K562 treated with DMSO at 1 percent for 48 hours (cell line): Measurements from ENCODE around the gene LOXL3. TPM values are rescaled to one million over a fixed set of nuclear protein-coding genes. Genes with fewer than 3 reads are reported as not detected.

Experiments
- total RNA-seq: library from RNA; unstranded; fragments of 300-600 nt; gene quantifications from 2 replicates; pipeline ENCODE4 v1.2.3, GENCODE V29; 2022; ENCODE audit warnings: low replicate concordance; ENCODE audit errors: extremely low read depth

Gene LOXL3, protein sequence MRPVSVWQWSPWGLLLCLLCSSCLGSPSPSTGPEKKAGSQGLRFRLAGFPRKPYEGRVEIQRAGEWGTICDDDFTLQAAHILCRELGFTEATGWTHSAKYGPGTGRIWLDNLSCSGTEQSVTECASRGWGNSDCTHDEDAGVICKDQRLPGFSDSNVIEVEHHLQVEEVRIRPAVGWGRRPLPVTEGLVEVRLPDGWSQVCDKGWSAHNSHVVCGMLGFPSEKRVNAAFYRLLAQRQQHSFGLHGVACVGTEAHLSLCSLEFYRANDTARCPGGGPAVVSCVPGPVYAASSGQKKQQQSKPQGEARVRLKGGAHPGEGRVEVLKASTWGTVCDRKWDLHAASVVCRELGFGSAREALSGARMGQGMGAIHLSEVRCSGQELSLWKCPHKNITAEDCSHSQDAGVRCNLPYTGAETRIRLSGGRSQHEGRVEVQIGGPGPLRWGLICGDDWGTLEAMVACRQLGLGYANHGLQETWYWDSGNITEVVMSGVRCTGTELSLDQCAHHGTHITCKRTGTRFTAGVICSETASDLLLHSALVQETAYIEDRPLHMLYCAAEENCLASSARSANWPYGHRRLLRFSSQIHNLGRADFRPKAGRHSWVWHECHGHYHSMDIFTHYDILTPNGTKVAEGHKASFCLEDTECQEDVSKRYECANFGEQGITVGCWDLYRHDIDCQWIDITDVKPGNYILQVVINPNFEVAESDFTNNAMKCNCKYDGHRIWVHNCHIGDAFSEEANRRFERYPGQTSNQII
- total RNA-seq = not detected in 2 replicates

GRCh38 chr2:74553892-74554819, at the start of gene LOXL3, which contains the start of gene DOK1:
Gene LOXL3 (minus strand): TSS chr2:74553942. CDS start chr2:74552634, 1,308 bp downstream.
Gene DOK1 (plus strand): TSS chr2:74554720. CDS start chr2:74554755, 35 bp downstream.

DNA sequence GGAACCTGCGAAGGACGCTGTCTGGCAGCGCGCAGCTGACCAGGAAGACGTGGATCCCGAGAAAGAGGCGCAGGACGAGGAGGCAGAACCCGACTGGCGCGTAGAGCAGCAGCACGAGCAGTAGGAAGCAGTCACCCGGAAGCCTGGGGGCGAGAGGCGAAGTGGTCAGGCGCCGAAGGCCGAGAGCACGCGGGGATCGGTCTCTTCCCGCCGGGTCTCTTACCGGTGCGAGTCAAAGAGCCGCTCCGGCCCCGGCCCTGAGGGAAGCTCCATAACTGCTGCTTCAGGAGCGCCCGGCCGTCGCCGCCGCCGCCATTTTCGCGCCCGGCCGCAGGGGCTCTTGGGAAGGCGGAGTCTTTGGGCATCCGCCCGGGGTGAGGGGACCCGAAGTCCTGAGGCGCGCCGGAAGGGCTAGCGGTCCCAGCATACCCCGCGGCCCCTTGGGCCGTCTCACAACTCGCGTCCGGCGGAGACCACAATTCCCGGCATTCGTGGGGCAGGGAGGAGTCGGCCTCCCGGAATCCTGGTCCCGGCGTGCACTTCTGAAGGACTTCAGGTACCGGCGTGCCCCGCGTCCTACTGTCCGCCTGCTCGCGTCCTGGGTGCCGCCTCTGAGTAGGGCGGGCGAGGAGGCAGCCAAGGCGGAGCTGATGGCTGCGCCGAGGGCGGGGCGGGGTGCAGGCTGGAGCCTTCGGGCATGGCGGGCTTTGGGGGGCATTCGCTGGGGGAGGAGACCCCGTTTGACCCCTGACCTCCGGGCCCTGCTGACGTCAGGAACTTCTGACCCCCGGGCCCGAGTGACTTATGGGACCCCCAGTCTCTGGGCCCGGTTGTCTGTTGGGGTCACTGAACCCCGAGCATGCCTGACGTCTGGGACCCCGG, 24.1 kb downstream of the LOXL3 start, which contains the start of the genes AUP1 and HTRA2:
Gene AUP1 (minus strand): TSS at position 350 of the 882 bp plus-strand sequence. CDS start 77 bp downstream, at position 273.
Gene HTRA2 (plus strand): TSS at position 577 of the 882 bp plus-strand sequence. CDS start 74 bp downstream, at position 651.

GRCh38 chr2:74525717-74526648, 27.8 kb downstream of the LOXL3 start, which contains the start of gene DQX1:
Gene DQX1 (minus strand): TSS chr2:74526231. CDS start chr2:74525729, 502 bp downstream.

DNA sequence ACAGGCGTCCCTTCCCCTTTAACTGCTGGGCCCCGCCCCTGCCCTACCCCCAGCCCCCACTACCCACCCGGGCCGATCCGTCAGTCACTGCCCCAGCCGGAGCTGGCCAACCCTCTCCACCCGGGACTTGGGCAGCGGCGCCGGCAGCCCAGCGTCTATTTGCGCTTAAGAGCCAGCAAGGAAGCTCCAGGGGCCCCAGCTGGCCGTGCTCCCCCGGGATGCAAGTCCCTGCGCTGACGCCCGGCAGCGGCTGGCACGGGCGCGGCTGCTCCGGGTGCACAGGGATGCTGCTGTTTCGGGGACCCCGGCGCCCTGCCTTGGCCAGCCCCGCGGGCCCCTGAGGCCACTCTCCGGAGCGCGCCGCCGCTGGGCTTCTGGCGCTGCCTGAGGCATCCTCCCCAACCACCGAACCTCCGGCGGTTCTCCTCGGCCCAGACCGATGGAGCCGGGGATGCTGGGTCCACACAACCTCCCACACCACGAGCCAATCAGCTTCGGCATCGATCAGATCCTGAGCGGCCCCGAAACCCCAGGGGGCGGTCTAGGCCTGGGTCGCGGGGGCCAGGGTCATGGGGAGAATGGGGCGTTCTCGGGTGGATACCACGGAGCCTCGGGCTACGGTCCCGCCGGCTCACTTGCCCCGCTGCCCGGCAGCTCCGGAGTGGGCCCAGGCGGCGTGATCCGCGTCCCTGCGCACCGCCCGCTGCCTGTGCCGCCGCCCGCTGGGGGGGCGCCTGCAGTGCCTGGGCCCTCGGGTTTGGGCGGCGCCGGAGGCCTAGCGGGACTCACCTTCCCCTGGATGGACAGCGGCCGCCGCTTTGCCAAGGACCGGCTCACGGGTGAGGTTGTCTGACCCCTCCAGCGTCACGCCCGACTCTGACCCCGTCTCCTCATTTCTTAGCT, 39.1 kb downstream of the LOXL3 start, which contains the start of gene TLX2:
Gene TLX2 (plus strand): TSS at position 83 of the 903 bp plus-strand sequence. CDS start 357 bp downstream, at position 440.

GRCh38 chr2:74507145-74507925, 46.4 kb downstream of the LOXL3 start, which contains the start of gene PCGF1:
Gene PCGF1 (minus strand): TSS chr2:74507695. CDS start chr2:74507668, 27 bp downstream.

DNA sequence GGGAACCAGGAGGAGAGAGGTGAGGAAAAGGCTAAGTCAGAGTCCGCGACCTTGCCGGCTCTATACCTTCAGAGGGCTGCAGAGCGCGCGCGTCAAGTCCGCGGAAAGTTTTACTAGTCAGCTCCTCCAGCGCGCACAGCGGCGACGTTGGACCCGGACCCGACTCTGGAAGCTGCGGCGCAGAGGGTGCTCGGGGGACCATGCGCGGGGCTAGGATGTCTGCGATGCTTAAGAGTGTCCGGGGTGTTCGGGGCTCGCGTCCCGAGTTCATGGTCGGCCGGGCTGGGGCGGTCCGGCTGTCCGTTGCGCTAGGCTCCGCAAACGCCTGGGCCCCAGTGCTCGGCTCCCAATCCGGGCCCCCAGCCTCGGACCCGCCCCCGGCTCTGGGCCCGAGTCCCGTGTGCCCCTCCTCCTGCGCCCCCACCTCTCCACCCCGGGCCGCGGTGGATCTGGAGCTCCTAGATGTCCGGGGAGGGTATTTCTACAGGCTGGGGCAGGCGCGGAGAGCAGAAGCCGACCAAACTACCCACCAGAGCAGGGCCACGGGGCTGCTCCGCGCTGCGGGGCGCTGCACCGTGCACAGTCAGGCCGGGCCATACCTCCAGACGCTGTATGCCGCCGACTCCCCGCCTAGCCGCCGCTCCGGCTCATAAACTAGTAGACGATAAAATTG, 54.3 kb downstream of the LOXL3 start, which contains the start of gene LBX2:
Gene LBX2 (minus strand): TSS at position 337 of the 673 bp plus-strand sequence. CDS start 66 bp downstream, at position 271.

DNA sequence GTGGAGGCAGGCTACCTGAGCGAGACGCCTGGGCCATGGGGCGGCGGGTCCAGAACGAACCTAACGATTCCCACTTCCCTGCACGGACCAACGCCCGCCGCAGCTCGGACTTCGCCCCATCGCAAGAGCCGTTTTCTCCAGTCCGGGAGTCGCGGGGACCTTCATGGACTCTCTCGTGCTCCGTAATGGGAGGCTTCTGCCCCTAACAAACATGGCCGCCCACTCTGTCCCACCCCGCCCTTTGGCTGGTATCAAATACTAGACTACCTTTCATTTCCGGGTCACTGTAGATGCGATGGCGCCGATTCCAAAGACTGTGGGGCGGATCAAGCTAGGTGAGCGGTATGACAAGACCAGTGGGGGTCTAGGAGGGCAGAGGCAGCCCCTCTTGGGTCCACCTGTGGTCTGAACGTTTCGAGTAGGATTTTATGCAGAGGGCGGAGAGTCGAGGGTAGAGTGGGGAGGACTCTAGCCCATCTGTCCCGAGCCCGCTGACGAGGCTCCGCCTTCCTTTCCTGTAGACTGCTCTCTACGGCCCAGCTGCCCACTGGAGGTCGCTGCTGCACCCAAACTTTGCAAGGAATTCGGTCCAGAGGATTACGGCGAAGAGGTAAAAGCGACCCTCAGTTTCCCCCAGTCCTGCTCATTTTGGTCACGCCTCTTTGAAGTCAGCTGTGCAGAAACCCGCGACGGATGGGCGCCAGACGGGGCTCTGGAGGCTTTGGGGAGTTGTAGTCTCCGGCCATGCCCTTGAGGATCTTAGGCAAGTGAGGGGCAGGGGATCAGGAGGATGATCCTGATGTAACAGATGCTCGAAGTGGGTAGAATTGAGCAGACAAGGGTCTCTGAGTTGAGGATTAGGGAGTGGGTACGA, 70.7 kb downstream of the LOXL3 start, which contains the start of the genes CCDC142 and TTC31:
Gene CCDC142 (minus strand): TSS at position 198 of the 874 bp plus-strand sequence. CDS start 161 bp downstream, at position 37.
Gene TTC31 (plus strand): TSS at position 281 of the 874 bp plus-strand sequence. CDS start 15 bp downstream, at position 296.

Other genes with a start within 250 kb of the LOXL3 start
- gene SLC4A5, start 210.5 kb downstream of the LOXL3 start, total RNA-seq = not detected in 2 replicates
- 86.7 TPM in 1 of 2 replicates, not detected in the other for gene DCTN1, start 173.6 kb downstream of the LOXL3 start, total RNA-seq
- not detected in 2 replicates for gene C2orf81, start 132.3 kb downstream of the LOXL3 start, total RNA-seq
- not detected in 2 replicates for gene WDR54, start 132.2 kb downstream of the LOXL3 start, total RNA-seq
- gene RTKN, start 112.0 kb downstream of the LOXL3 start, total RNA-seq = not detected in 2 replicates
- not detected in 2 replicates for gene INO80B, start 98.9 kb downstream of the LOXL3 start, total RNA-seq
- gene WBP1, start 95.5 kb downstream of the LOXL3 start, total RNA-seq = not detected in 2 replicates
- 308 TPM in 1 of 2 replicates, not detected in the other for gene MOGS, start 88.6 kb downstream of the LOXL3 start, total RNA-seq
- not detected in 2 replicates for gene MRPL53, start 81.3 kb downstream of the LOXL3 start, total RNA-seq
- gene CCDC142, start 70.9 kb downstream of the LOXL3 start, total RNA-seq = not detected in 2 replicates
- gene TTC31, start 70.9 kb downstream of the LOXL3 start, total RNA-seq = not detected in 2 replicates
- gene LBX2, start 54.3 kb downstream of the LOXL3 start, total RNA-seq = not detected in 2 replicates
- not detected in 2 replicates for gene PCGF1, start 46.2 kb downstream of the LOXL3 start, total RNA-seq
- not detected in 2 replicates for gene TLX2, start 39.5 kb downstream of the LOXL3 start, total RNA-seq
- gene DQX1, start 27.7 kb downstream of the LOXL3 start, total RNA-seq = not detected in 2 replicates
- gene AUP1, start 24.2 kb downstream of the LOXL3 start, total RNA-seq = not detected in 2 replicates
- not detected in 2 replicates for gene HTRA2, start 24.0 kb downstream of the LOXL3 start, total RNA-seq
- not detected in 2 replicates for gene DOK1, start 778 bp upstream of the LOXL3 start, total RNA-seq
- gene M1AP, start 94.4 kb upstream of the LOXL3 start, total RNA-seq = not detected in 2 replicates
- gene SEMA4F, start 100.3 kb upstream of the LOXL3 start, total RNA-seq = not detected in 2 replicates